ENCODE data around the gene RHOU.
"Not testable (repeated sequence)": the region's sequence is repeated elsewhere in the genome, so short reads cannot be mapped to it uniquely, and the experiment has no call there.

The RHOU gene

DNA sequence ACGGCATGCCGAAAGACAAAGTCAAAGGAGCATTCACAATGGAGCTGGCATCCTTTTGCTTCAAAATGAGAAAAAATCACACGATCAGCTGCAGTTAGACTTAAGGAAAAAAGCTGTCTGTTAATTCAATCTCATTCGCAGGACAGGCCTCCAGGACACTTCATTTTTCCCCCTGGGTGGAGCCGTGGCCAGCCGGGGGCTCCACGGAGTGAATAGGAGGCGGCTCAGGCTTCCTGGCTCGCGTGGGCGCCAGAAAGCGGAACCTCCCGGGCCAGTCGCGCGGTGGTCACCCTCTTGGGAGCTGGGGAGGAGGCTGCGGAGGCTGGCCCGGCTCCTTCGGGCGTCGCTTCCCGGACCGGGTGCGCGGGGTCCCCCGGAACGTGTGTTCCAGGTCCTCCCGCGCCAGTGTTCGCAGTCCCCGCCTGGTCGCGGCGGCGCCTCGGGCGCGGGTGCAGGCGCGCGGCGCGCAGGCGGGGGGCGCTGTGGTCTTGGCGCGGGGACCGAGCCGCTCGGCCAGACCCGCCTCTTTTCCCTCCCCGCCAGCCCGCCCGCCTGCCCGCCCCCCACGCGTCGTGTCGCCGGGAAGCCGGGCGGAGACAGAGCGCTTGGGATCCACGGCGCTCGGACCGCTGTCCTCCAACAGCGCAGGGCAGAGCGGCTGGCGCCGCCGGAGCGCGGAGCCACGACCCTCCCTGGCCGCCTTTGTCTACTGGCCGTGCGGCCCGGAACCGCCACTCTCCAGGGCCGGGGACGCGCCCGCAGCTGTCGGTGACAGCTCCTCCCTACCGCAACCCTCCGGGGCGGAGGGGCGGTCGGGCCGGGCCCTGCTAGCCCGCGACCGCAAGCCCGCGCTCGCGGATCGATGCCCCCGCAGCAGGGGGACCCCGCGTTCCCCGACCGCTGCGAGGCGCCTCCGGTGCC, at the start of gene RHOU:
RHOU (plus strand) TSS at position 599 of the 921 bp plus-strand sequence; CDS start at position 863, 264 bp downstream.
- DNase-seq, result peak; percentile 82

DNA sequence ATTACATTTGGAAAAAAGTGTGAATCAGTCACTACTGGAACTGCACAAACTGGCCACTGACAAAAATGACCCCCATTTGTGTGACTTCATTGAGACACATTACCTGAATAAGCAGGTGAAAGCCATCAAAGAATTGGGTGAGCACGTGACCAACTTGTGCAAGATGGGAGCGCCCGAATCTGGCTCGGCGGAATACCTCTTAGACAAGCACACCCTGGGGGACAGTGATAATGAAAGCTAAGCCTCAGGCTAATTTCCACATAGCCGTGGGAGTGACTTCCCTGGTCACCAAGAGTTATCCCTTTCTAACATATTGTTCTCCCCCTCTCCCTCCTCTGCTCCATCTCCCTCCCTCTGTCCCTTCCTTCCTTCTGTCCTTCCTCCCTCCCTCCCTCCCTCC, 47.7 kb upstream of the RHOU start:
- DNase-seq, result peak; percentile 12

DNA sequence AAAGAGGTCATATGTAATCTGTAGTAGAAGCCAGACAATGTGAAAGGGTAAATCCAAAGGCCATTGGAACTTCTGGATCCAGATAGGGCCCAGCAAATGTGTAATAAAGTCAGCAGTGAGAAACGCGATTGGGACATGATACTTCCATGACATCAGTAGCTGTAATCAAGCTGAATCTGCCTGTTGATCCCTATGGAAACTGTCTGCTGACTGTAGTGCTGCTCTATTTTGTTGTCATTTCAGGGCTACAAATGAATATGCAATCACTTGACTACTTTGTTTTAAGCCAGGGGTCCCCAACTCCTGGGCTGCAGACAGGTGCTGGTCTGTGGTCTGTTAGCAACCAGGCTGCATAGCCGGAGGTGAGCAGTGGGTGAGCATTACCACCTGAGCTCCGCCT, 46.0 kb upstream of the RHOU start:
- DNase-seq, result no peak

DNA sequence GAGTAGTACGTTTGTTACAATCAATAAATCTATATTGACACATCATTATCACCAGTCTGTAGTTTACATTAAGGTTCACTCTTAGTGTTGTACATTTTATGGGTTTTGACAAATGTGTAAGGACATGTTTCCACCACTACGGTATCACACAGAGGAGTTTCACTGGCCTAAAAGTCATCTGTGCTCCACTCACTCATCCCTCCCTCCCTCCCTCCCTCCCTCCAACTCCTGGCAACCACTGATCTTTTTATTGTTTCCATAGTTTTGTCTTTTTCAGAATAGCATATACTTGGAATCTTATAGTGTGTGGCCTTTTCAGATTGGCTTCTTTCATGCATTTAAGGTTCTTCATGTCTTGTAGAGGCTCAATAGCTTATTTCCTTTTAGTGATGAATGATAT, 44.1 kb upstream of the RHOU start:
- no peak for DNase-seq

DNA sequence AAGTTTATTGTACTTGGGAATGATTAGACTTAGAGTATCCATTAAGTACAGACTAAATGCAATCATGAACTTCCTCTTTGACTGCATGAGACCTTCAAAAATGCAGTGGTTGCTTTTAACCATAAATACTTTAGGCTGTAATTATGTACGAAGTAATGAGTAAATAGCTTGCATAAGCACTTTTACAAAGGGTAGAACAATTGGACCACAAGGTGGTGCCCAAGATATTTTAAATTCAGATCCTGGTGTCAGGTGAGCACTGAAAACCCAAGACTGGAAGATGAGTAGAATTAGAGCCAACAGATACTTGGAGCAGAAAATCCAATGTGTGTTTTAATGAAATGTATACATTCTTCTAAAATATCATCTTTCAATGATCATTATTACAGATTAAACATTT, 43.4 kb upstream of the RHOU start:
- peak; percentile 78 for DNase-seq

DNA sequence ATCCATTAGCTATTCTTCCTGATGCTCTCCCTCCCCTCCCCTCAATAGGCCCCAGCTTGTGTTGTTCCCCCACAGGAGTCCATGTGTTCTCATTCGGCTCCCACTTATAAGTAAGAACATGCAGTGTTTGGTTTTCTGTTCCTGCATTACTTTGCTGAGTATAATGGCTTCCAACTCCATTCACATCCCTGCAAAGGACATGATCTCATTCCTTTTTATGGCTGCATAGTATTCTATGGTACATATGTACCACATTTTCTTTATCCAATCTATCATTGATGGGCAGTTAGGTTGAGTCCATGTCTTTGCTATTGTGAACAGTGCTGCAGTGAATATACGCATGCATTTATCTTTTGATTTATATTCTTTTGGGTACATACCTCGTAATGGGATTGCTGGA, 40.8 kb upstream of the RHOU start:
- DNase-seq, result not testable (repeated sequence)

DNA sequence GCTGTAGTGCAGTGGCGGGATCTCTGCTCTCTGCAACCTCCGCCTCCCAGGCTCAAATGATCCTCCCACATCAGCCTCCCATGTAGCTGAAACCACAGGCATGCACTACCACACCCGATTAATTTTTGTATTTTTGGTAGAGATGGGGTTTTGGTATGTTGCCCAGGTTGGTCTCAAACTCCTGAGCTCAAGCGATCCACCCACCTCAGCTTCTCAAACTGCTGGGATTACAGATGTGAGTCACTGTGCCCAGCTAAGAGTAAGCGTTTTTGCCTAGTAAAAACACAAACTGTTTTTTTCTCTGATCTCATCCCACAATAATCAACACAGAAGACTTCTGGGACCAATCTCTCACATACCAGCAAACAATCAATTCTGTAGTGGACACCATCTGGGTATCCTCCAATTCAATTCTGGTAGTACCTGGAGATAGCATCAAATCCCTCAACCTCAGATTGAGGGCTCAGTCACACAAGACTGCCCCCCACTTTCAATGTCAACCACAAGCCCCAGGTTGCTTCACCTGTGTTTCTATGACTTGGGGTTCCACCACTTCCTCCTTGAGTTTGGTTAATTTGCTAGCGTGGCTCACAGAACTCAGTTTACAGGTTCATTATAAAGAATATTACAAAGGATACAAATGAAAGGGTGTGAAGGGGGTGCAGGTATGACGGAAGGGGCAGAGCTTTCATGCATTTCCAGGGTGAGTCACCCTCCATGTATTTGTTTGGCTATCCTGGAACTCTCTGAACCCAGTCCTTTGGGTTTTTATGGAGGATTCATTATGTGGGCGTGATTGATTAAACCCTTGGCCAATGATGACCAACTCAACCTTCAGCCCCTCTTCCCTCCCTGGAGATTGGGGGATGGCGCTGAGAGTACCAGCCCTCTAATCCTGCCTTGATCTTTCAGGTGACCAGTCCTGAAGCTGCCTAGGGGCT, 40.0 kb upstream of the RHOU start:
- no peak for DNase-seq

DNA sequence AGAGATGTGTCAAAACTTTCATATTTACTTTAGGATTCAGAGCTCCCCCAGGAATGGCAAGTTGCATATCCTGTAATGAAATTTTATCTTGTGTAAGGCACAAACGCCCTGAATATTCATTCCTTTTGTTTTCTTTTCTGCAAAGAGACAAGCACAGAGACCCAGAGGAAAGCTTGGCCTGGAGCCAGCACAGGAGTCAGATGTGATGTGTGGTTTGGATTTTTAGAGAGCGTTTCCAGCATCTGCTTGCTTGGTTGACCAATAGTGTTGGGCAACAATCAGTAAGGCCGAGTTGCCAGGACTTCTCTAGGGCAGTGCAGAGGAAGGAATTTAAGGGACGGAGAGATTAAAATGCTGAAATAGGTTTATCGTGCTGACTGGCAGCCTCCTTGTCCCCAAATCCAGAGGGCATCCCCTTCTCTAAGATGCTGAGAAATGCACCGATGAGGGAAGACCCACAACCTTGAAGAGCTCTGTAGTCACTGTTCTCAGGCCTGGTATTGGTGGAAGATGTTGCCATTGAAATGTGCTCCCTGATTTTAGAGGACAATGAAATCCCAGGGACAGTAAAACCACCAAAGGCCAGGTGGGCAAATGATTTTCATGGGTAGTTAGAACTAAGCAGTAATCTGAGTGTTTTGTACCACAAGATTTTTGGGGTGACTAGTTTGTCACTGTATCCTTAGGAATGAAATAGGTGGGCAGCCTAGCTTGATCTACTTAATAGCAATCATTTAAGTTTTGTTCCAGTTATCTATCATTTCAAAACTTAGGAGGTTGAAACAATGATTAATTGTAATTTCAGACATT, 37.9 kb upstream of the RHOU start:
- DNase-seq, result peak; percentile 74

DNA sequence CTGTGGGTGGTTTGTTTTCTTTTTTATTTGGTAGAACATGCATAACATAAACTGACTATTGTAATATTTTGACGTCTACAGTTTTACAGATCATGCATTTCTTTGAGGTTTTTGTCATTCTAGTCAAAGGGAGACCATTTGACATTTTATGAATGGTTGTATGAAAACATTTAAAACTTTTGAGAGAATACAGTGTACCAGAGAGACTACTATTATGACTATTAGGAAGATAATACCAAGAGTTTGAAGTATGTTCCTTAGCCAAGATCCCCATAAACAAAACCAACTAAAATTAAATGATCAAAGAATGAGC, 37.3 kb upstream of the RHOU start:
- DNase-seq, result no peak

DNA sequence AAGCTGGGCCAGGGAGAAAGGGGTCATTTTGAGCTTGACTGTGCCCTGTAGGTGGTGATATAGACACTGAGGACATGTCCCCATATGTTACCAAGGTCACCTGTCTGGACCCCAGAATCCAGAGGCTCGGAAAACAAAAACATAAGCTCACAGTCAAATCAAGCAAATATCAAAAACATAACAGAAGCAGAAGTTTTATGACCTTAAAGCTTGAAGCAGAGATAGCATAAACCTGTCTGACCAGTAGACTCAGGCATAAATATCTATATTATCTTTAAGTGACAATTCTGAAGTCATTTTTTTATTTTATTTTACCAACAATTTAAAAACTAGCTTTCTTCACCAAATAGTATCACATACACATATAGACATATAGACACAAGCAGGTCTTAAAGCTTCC, 32.8 kb upstream of the RHOU start:
- DNase-seq, result no peak

DNA sequence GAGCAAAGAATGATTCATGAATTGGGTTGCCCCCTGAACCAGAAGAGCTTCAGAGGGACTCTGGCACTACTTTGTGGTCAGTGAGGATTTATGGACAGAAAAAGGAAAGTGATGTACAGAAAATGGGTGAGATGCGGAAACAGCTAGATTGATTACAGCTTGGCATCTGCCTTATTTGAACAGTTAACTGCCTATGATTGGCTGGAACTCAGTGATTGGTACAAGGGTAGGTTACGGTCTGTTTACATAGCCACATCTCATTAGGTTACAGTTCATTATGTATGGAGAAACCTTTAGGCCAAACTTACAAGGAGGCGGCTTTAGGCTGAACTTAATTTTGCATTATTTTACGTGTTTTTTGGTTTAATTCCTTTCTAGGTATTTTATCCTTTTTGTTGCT, 29.0 kb upstream of the RHOU start:
- peak; percentile 39 for DNase-seq

DNA sequence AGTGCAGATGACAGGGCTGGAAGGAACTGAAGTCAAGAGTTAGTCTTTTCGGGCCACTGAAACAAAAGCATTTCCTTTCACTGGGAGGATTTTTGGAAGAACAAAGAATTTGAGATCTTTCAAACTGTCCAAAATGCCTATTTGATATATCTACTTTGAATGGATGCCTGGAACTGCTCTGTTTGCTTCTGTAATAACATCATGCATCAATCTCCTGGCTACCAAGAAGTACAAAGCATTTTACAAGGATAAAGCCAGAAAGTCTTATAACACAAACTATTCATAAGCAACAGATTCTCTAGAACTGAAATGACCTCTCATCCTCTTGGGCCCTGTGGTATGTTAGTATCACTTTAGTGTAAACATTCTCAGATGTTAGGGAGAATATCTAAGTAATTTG, 18.2 kb upstream of the RHOU start:
- no peak for DNase-seq

DNA sequence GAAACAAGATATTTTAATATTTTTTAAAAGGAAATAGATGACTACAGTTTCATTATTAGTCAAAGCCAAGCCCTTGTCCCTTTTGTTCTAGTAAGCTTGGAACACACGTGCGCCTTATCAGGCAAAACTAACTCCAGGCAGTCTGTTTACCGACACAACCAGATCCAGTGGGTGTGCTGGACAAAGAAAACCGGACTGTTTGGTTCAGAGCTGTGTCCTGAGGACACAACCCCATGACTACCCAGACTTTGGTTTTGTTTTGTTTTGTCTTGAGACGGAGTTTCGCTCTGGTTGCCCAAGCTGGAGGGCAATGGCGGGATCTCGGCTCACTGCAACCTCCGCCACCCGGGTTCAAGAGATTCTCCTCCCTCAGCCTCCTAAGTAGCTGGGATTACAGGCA, 13.9 kb upstream of the RHOU start:
- DNase-seq, result no peak

DNA sequence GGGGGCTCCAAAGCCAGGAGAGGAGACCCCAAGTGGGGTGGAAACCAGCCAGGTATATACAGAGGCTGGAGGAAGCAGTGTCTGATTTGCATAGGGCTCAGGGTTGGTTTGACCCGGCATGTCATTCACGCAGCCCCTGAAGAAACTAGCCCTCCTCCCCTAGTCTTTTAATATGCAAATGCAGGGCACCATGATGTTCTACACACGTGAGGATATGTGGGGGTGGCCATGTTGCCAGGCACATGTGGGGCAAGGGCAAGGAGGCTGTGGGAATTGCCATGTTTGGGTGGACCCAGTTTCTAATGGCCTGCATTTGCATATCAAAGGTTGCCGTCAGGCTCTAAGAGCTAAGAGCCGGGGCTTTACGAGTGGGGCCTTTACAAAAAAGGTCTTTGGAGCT, 12.0 kb upstream of the RHOU start:
- no peak for DNase-seq

DNA sequence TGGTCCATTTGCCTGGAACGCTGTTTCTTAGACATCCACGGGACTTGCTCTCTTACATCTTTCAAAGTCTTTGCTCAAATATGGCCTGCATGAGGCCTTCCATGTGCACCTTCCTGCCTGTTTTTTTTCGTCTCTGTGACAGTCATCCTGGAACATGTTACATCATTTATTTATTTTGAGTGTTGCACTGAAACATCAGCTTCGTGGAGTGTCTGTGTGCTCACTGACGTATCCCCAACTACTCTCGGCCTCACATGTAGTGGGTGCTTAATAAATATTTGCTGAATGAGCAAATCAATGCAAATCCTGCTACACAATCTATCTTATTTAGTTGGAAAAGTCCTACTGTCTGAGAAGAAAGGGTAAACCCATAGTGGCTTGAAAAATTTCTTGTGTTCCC, 11.4 kb upstream of the RHOU start:
- no peak for DNase-seq

DNA sequence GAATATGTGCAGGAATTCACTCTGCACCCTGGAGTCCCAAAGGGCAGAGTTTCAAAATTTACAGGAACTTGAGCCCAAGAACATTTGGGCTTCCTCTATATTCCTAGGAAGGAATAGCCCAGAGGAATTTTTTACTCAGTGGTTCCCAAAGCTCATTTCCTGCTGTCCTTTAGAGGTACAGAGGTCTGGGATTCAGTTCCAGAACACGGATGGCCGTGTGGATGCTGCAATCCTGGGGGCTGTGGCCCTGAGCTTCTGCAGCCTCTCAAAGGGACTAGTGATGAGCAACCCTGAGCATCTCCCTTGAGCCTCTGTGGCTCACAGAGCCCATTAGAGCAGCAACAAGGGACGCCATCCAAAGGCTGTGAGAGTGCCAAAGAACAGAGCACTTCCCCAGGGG, 10.1 kb upstream of the RHOU start:
- no peak for DNase-seq

DNA sequence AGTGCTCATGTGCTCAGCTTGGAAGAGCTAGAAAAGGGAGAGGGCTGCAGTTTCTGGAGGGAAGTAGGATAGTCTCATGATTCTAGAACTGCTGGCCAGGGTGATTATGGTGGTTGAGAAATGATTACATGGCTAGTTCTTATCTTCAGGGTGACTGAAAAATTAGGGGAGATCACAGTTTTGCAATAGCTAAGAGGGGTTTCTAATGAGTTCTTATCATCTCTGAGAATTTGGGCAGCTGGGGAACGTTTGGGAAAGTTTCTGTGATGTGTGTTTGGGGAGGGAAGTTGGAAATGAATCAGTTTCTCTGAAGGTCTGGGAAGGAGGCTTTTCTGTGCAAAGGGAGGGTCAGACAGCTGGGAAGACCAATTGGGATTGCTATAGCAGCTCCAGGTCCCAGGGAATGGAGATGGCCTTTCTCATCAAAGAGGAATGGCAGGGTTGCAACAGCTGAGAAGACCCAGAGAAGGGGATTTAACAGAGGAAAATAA, 7.6 kb upstream of the RHOU start:
- DNase-seq, result no peak

DNA sequence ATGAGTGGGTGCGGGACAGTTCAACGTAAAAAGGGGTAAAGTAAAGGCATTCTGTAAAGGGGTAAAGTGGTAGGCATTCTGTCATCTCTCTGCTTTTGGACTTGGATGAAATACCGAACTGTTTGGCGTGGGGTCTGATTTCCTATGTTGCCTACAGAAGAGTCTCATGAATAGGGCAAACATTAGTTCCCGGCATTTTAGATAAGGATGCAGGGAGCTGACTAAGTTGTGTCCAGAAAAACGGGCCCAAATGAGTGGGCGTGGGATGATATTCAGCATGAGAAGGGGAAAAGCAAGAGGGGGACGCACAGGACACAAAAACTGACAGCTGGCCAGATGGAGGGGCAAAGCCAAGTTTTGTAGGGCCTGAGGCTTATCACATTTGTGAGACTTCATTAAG, 2.9 kb upstream of the RHOU start:
- DNase-seq, result no peak

DNA sequence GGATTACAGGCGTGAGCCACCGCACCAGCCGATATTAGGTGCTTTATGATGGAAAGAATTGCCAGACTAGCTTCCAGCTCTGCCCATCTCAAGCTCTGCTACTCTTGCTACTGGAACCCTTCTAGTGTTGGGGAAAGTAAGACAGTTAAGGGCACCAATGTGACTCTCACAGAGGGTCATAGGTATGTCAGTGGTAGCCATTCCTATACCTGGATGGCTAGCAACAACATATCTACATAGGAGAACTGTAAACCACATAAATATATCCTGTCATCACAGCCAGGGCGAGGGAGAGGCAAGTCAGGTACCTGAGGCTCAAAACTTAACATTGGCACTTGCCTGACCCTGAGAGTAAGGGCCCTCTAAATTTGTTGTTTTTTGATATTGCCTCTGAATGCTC, 1.7 kb upstream of the RHOU start:
- no peak for DNase-seq

DNA sequence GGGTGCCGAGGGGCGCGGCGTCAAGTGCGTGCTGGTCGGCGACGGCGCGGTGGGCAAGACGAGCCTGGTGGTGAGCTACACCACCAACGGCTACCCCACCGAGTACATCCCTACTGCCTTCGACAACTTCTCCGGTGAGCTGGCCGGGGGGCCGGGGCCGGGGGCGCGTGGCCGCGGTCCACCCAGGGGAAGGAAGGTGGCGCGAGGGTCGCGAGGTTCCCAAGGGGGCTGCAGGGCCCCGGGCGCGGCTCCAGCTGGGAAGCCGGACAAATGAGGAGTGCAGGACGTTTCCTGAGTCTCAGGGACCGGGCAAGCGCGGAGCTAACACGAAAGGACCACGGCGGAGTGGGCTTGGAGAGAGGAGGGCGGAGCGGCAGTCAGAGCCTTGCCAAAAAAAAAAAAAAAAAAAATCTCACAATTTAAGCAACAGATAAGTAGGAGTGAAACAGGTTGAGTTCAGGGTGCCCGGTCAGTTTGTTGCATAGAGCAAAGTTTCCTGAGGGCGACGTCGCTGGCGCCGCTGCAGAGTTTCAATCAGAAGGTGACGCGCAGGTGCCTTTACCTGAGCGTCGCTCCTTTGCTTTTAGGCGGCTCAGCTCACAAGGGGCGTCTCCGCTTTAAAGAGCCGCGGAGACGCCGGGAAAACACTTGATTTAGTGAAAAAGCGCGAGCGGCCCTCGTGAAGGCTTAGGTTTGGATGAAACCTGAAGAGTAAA, 750 bp downstream of the RHOU start:
- DNase-seq, result peak; percentile 74

DNA sequence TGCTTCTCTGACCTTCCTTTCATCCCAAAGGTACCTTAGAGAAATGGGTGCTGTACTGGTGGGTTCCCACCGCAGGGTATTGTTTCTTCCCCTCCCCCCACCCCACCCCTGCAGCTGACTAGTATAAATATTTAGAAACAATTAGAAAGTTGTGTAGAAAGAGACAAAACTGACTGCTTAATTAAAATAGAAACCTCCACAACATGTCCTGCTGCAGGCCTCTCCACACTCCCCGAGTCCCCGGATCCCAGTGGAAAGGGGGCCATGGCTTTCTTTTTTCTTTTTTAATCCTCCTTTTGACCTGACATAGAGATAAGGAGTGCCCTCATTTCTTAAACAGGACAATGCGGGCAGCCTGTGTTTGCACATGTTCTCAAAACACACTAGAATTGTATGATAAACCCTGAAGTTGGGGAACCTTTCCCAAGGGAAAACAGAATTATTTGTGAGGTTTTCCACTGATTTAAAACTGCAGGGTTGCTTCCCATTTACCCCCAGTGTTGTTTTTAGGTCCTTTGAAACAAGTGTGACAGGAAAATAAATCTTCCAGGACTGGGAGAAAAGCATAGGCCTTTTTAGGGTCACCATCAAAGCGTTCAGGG, 1.7 kb downstream of the RHOU start:
- no peak for DNase-seq

DNA sequence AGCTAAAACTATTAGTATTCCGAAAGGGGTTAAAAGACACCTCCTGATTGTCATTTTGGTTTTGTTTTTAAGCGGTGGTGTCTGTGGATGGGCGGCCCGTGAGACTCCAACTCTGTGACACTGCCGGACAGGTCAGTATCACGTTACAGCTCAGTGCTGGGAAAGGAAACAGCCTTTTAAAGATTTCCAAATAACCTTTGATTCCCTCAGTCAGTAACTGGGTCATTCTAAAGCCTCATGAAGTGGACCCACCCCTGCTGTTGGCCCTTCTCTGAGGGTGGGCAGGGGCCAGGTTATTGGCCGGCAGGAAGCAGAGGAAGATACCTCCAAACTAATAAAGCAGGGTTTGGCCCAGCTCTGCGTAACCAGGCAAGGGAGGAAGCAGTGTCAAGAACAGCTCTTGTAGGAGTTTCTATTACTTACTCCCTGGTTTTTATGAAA, 2.3 kb downstream of the RHOU start:
- no peak for DNase-seq

All from NCI-H69 (cell line).